NCI-H1417 treated with DMSO at 0.1 percent for 48 hours (cell line): Measurements from ENCODE around the gene NTRK3.

ENCODE experiments used
- DNase-seq: peaks from one replicate; lab custom pipeline; 2025; lab: John Stamatoyannopoulos, UW

Gene NTRK3

GRCh38 chr15:88256279-88257230 lies at the start of gene NTRK3:
TSS of gene NTRK3 (minus strand) at chr15:88256739. CDS start at chr15:88256153, 586 bp downstream.
- DNase-seq: peak; percentile 8

- no peak for DNase-seq
Observed at GRCh38 chr15:88303395-88303794, 46.9 kb upstream of the NTRK3 start.

GRCh38 chr15:88302373-88302772 lies 45.8 kb upstream of the NTRK3 start:
- DNase-seq: no peak

- DNase-seq: no peak
Observed at GRCh38 chr15:88301311-88301710, 44.8 kb upstream of the NTRK3 start.

GRCh38 chr15:88300861-88301260 lies 44.3 kb upstream of the NTRK3 start:
- DNase-seq: no peak

- DNase-seq: no peak
Observed at GRCh38 chr15:88300089-88300488, 43.5 kb upstream of the NTRK3 start.

- DNase-seq: no peak
Observed at GRCh38 chr15:88299497-88299896, 43.0 kb upstream of the NTRK3 start.

GRCh38 chr15:88288661-88289060 lies 32.1 kb upstream of the NTRK3 start:
- no peak for DNase-seq

GRCh38 chr15:88288206-88288605 lies 31.7 kb upstream of the NTRK3 start:
- DNase-seq: no peak

GRCh38 chr15:88284318-88284998 lies 27.9 kb upstream of the NTRK3 start:
- DNase-seq: no peak

GRCh38 chr15:88282614-88283013 lies 26.1 kb upstream of the NTRK3 start:
- no peak for DNase-seq

GRCh38 chr15:88276821-88277410 lies 20.4 kb upstream of the NTRK3 start:
- no peak for DNase-seq

- DNase-seq: no peak
Observed at GRCh38 chr15:88275804-88276203, 19.3 kb upstream of the NTRK3 start.

- DNase-seq: no peak
Observed at GRCh38 chr15:88274553-88275460, 18.3 kb upstream of the NTRK3 start.

- DNase-seq: no peak
Observed at GRCh38 chr15:88272421-88272820, 15.9 kb upstream of the NTRK3 start.

- no peak for DNase-seq
Observed at GRCh38 chr15:88269356-88270062, 13.0 kb upstream of the NTRK3 start.

- DNase-seq: no peak
Observed at GRCh38 chr15:88267720-88268119, 11.2 kb upstream of the NTRK3 start.

GRCh38 chr15:88266170-88266569 lies 9.6 kb upstream of the NTRK3 start:
- no peak for DNase-seq

- DNase-seq: no peak
Observed at GRCh38 chr15:88264622-88265021, 8.1 kb upstream of the NTRK3 start.

GRCh38 chr15:88262064-88262463 lies 5.5 kb upstream of the NTRK3 start:
- DNase-seq: no peak

GRCh38 chr15:88258093-88258641 lies 1.6 kb upstream of the NTRK3 start:
- no peak for DNase-seq
